Fibroblast of skin of abdomen (primary cell): ENCODE data around the gene GUCA1A.
"Not testable (repeated sequence)": the region's sequence is repeated elsewhere in the genome, so short reads cannot be mapped to it uniquely, and the experiment has no call there.

Experiments
- DNase-seq: peaks from one replicate; pipeline ENCODE4 v3.0.0-alpha.2; 2013

Gene GUCA1A

GRCh38 chr6:42211726-42212125 lies 38.6 kb downstream of the GUCA1A start:
- DNase-seq: no peak

- no peak for DNase-seq
These were observed 39.3 kb downstream of the GUCA1A start for GRCh38 chr6:42212442-42212841.

GRCh38 chr6:42216495-42216894 lies 43.3 kb downstream of the GUCA1A start:
- not testable (repeated sequence) for DNase-seq

GRCh38 chr6:42217157-42217518 lies 44.0 kb downstream of the GUCA1A start:
- DNase-seq: no peak

GRCh38 chr6:42217519-42218367 lies 44.6 kb downstream of the GUCA1A start, which contains the start of gene MRPS10:
Gene MRPS10 (minus strand): TSS chr6:42217861. CDS start chr6:42217849, 12 bp downstream.
- DNase-seq: peak; percentile 96

- DNase-seq: no peak
These were observed 47.6 kb downstream of the GUCA1A start for GRCh38 chr6:42220807-42221206.

GRCh38 chr6:42221546-42221945 lies 48.4 kb downstream of the GUCA1A start:
- no peak for DNase-seq

- no peak for DNase-seq
These were observed 49.3 kb downstream of the GUCA1A start for GRCh38 chr6:42222448-42222847.

- DNase-seq: peak; percentile 76
These were observed 51.3 kb downstream of the GUCA1A start for GRCh38 chr6:42224222-42225028.

- DNase-seq: no peak
These were observed 51.8 kb downstream of the GUCA1A start for GRCh38 chr6:42225029-42225339.

GRCh38 chr6:42225419-42225818 lies 52.3 kb downstream of the GUCA1A start:
- DNase-seq: no peak

GRCh38 chr6:42226161-42226611 lies 53.0 kb downstream of the GUCA1A start:
- DNase-seq: peak; percentile 22

GRCh38 chr6:42226645-42227143 lies 53.5 kb downstream of the GUCA1A start:
- no peak for DNase-seq

GRCh38 chr6:42227173-42227850 lies 54.1 kb downstream of the GUCA1A start:
- DNase-seq: no peak

- no peak for DNase-seq
These were observed 55.1 kb downstream of the GUCA1A start for GRCh38 chr6:42228305-42228704.
